ENCODE results near the gene DOCK3. TPM values are rescaled to one million over a fixed set of nuclear protein-coding genes. Genes with fewer than 3 reads are reported as not detected.
"Not testable (repeated sequence)": the region's sequence is repeated elsewhere in the genome, so short reads cannot be mapped to it uniquely, and the experiment has no call there.

DOCK3 gene
- total and polyA plus RNA-seq, 2 donors from 2014 or later = 0.49 to 0.54 TPM

DNA sequence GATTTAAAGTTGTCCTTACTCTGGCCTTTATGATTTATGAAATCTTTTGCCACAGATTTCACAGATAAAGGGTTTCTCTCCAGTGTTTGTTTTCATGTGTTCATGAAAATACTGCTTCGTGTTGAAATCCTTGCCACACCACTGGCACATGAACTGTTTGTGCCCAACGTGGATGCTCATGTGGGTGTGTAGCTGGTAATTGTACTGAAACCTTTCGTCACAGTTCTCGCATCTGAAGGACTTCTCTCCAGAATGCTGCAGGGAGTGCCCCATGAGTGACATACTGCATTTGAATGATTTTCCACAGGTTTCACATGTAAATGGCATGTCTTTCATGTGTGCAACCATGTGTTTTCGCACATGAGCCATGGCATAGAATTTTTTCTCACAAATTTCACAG, 111.9 kb downstream of the DOCK3 start:
- Histone ChIP-seq H3K27ac (ENCODE audit: low read depth in 2 of 2, low read length in 2 of 2) (no peak overlapping the region), H3K4me1 (ENCODE audit: control insufficient read depth in 2 of 3, insufficient read depth in 2 of 3, low read depth in 1 of 3, low read length in 3 of 3) (no peaks in the 10 kb centered on the region), H3K9ac (ENCODE audit: low read length in 3 of 3) (no peak overlapping the region), H3K27me3 (ENCODE audit: control insufficient read depth, insufficient read depth, low read length) (no peaks in the 10 kb centered on the region), H3K9me3 (ENCODE audit: control insufficient read depth in 2 of 3, insufficient read depth in 1 of 3, low read length in 3 of 3) (peaks cover 0 to 7% (median 0%) of the 10 kb centered on the region in 3 donors), H3K4me3 (ENCODE audit: low read length in 3 of 3) (no peak overlapping the region), H3K36me3 (ENCODE audit: control insufficient read depth in 2 of 3, insufficient read depth in 3 of 3, low read length in 3 of 3) (no peaks in the 10 kb centered on the region)
- DNase-seq = no peak
- no peak for FAIRE-seq
- intact Hi-C loops (cut with DNase I) = no loop called here
- TF ChIP-seq, protein P1, sequence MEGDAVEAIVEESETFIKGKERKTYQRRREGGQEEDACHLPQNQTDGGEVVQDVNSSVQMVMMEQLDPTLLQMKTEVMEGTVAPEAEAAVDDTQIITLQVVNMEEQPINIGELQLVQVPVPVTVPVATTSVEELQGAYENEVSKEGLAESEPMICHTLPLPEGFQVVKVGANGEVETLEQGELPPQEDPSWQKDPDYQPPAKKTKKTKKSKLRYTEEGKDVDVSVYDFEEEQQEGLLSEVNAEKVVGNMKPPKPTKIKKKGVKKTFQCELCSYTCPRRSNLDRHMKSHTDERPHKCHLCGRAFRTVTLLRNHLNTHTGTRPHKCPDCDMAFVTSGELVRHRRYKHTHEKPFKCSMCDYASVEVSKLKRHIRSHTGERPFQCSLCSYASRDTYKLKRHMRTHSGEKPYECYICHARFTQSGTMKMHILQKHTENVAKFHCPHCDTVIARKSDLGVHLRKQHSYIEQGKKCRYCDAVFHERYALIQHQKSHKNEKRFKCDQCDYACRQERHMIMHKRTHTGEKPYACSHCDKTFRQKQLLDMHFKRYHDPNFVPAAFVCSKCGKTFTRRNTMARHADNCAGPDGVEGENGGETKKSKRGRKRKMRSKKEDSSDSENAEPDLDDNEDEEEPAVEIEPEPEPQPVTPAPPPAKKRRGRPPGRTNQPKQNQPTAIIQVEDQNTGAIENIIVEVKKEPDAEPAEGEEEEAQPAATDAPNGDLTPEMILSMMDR (IDR thresholded peaks at IDR 0.05; ENCODE audit: borderline replicate concordance, extremely low read depth, insufficient read depth) = no peak

DNA sequence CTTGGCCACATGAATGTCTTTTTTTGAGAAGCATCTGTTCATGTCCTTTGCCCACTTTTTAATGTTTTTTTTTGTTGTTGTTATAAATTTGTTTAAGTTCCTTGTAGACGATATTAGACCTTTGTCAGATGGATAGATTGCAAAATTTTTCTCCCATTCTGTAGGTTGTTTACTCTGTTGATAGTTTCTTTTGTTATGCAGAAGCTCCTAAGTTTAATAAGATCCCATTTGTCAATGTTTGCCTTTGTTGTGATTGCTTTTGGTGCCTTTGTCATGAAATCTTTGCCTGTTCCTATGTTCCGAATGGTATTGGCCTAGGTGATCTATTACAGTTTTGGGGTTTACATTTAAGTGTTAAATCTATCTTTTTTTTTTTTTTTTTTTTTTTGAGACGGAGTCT, 116.2 kb downstream of the DOCK3 start:
- FAIRE-seq; DNase-seq; intact Hi-C loops (cut with DNase I); H3K9ac ChIP-seq (ENCODE audit: low read length in 3 of 3); H3K9me3 ChIP-seq (ENCODE audit: control insufficient read depth in 2 of 3, insufficient read depth in 1 of 3, low read length in 3 of 3); H3K27ac ChIP-seq (ENCODE audit: low read depth in 2 of 2, low read length in 2 of 2); H3K4me3 ChIP-seq (ENCODE audit: low read length in 3 of 3); H3K4me1 ChIP-seq (ENCODE audit: control insufficient read depth in 2 of 3, insufficient read depth in 2 of 3, low read depth in 1 of 3, low read length in 3 of 3); H3K27me3 ChIP-seq (ENCODE audit: control insufficient read depth, insufficient read depth, low read length); H3K36me3 ChIP-seq (ENCODE audit: control insufficient read depth in 2 of 3, insufficient read depth in 3 of 3, low read length in 3 of 3): not testable (repeated sequence)

GRCh38 chr3:50792568-50792967, 117.8 kb downstream of the DOCK3 start:
- FAIRE-seq (no peak), DNase-seq (no peak)
- H3K27ac ChIP-seq (ENCODE audit: low read depth in 2 of 2, low read length in 2 of 2) = no peak overlapping the region
- no peak overlapping the region for H3K9ac ChIP-seq (ENCODE audit: low read length in 3 of 3)
- no peaks in the 10 kb centered on the region for H3K4me1 ChIP-seq (ENCODE audit: control insufficient read depth in 2 of 3, insufficient read depth in 2 of 3, low read depth in 1 of 3, low read length in 3 of 3)
- H3K4me3 ChIP-seq (ENCODE audit: low read length in 3 of 3) = no peak overlapping the region
- H3K9me3 ChIP-seq (ENCODE audit: control insufficient read depth in 2 of 3, insufficient read depth in 1 of 3, low read length in 3 of 3) = no peaks in the 10 kb centered on the region
- TF ChIP-seq, protein P1 (IDR thresholded peaks at IDR 0.05; ENCODE audit: borderline replicate concordance, extremely low read depth, insufficient read depth) = no peak
- no peaks in the 10 kb centered on the region for H3K36me3 ChIP-seq (ENCODE audit: control insufficient read depth in 2 of 3, insufficient read depth in 3 of 3, low read length in 3 of 3)
- intact Hi-C loops (cut with DNase I) = no loop called here
- H3K27me3 ChIP-seq (ENCODE audit: control insufficient read depth, insufficient read depth, low read length) = no peaks in the 10 kb centered on the region

GRCh38 chr3:50803805-50804204, 129.1 kb downstream of the DOCK3 start:
- intact Hi-C loops (cut with DNase I); FAIRE-seq; DNase-seq; H3K9me3 ChIP-seq (ENCODE audit: control insufficient read depth in 2 of 3, insufficient read depth in 1 of 3, low read length in 3 of 3); H3K27me3 ChIP-seq (ENCODE audit: control insufficient read depth, insufficient read depth, low read length); H3K4me1 ChIP-seq (ENCODE audit: control insufficient read depth in 2 of 3, insufficient read depth in 2 of 3, low read depth in 1 of 3, low read length in 3 of 3); H3K9ac ChIP-seq (ENCODE audit: low read length in 3 of 3); H3K4me3 ChIP-seq (ENCODE audit: low read length in 3 of 3); H3K27ac ChIP-seq (ENCODE audit: low read depth in 2 of 2, low read length in 2 of 2); H3K36me3 ChIP-seq (ENCODE audit: control insufficient read depth in 2 of 3, insufficient read depth in 3 of 3, low read length in 3 of 3): not testable (repeated sequence)

DNA sequence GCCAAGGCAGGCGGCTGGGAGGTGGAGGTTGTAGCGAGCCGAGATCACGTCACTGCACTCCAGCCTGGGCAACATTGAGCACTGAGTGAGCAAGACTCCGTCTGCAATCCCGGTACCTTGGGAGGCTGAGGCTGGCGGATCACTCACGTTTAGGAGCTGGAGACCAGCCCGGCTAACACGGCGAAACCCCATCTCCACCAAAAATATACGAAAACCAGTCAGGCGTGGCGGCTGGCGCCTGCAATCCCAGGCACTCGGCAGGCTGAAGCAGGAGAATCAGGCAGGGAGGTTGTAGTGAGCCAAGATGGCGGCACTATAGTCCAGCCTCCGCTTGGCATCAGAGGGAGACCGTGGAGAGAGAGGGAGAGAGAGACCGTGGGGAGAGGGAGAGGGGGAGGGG, 129.6 kb downstream of the DOCK3 start:
- DNase-seq; H3K36me3 ChIP-seq (ENCODE audit: control insufficient read depth in 2 of 3, insufficient read depth in 3 of 3, low read length in 3 of 3); H3K9me3 ChIP-seq (ENCODE audit: control insufficient read depth in 2 of 3, insufficient read depth in 1 of 3, low read length in 3 of 3); intact Hi-C loops (cut with DNase I); H3K4me3 ChIP-seq (ENCODE audit: low read length in 3 of 3); H3K27me3 ChIP-seq (ENCODE audit: control insufficient read depth, insufficient read depth, low read length); FAIRE-seq; H3K4me1 ChIP-seq (ENCODE audit: control insufficient read depth in 2 of 3, insufficient read depth in 2 of 3, low read depth in 1 of 3, low read length in 3 of 3); H3K9ac ChIP-seq (ENCODE audit: low read length in 3 of 3); H3K27ac ChIP-seq (ENCODE audit: low read depth in 2 of 2, low read length in 2 of 2): not testable (repeated sequence)

Measured in kidney (tissue), 14 donors.